HG03280 (cell line): ENCODE results near the gene CRELD1.
"Not testable (repeated sequence)": the region's sequence is repeated elsewhere in the genome, so short reads cannot be mapped to it uniquely, and the experiment has no call there.

Source experiments
- ATAC-seq: cut with Tn5 transposase; IDR thresholded peaks from one replicate; pipeline ENCODE4 v1.9.1; 2021; ENCODE audit warnings: mild to moderate bottlenecking, moderate library complexity; ENCODE audit not compliant: unreplicated experiment

CRELD1 gene

DNA sequence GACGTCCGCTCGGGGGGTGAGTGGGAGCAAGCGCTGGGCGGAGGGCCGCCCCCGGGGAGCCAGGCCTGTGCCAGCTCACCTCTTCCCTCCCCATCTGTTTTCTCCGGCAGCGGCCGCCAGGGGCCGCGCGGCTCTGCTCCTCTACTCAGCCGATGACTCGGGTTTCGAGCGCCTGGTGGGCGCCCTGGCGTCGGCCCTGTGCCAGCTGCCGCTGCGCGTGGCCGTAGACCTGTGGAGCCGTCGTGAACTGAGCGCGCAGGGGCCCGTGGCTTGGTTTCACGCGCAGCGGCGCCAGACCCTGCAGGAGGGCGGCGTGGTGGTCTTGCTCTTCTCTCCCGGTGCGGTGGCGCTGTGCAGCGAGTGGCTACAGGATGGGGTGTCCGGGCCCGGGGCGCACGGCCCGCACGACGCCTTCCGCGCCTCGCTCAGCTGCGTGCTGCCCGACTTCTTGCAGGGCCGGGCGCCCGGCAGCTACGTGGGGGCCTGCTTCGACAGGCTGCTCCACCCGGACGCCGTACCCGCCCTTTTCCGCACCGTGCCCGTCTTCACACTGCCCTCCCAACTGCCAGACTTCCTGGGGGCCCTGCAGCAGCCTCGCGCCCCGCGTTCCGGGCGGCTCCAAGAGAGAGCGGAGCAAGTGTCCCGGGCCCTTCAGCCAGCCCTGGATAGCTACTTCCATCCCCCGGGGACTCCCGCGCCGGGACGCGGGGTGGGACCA is 632 bp upstream of the CRELD1 start:
- peak; percentile 69 for ATAC-seq

DNA sequence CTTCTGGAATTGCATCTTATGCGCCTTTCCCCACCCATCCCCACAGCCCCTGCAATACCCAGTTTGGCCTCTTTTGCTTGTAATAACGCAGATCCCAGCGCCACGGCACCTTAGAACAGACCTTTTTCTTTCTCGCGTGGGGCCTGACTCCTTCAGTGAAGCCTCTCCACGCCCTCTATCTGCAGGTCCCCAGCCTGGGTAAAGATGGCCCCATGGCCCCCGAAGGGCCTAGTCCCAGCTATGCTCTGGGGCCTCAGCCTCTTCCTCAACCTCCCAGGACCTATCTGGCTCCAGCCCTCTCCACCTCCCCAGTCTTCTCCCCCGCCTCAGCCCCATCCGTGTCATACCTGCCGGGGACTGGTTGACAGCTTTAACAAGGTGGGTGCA is 594 bp downstream of the CRELD1 start:
- ATAC-seq: no peak

DNA sequence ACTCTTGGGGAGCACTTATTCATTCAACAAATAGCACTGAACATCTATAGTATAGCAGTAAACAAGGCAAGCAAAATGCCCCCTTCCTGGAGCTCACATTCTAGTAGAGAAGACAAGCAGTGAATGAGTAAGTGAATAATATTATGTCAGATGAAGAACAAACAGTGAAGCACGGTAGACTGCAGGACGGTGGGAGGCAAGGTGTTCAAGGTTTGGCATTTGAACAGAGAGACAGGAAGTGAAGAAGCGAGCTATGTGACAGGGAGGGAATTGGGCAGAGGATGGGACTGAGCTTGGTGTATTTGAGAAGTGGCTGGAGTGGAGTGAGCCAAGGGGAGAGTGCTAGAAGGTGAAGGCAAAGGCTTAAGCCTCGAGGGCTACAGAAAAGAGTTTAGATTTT is 1.4 kb downstream of the CRELD1 start:
- ATAC-seq: no peak

DNA sequence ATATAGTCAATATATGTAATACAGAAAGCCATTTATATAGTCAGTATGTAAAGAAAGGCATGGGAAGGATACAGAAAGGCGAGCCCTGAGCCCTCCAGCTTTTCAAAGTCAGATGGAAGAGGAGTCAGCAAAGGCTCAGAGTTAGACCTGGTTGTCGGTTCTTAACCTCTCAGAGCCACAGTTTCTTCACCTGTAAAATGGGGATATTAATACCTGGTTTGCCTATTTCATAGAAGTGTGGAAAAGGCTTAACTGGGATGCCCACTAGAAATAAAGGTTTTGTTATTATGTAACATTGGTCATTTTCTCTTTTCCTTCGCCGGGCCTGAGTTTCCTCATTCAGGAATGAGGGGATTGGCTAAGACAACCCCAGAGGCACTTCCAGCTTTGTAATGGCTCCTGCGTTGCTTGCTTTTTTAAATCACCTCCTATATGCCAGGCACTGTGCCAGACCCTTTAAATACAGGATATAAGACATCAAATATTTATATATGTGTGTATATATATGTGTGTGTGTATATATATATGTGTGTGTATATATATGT is 2.4 kb downstream of the CRELD1 start:
- no peak for ATAC-seq

DNA sequence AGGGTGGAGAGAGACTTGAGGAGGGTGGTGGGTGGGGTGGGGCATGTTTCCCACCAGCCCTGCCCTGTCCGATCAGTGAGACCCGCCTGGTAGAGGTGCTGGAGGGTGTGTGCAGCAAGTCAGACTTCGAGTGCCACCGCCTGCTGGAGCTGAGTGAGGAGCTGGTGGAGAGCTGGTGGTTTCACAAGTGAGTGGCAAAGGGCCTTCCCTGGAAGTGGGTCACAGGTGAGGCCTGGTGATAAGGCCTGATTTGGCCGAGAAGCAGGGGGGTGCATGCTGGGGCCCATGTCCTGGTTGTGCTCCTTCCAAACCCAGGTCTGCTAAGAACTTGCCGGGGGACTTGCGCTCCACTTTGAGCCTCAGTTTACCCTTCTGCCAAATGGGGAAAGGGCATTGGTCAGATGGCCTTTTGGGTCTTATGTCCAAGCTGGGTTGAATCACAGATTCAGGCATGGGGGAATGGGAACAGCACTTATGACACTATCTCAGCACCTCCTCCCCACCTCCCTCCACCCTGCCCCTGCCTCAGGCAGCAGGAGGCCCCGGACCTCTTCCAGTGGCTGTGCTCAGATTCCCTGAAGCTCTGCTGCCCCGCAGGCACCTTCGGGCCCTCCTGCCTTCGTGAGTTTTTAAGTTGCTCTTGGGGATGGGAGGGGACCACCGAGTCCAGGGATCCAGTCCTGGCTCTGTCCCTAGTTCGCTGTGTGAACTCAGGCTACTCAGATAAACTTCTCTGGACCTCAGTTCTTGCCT is 4.0 kb downstream of the CRELD1 start:
- ATAC-seq: no peak

DNA sequence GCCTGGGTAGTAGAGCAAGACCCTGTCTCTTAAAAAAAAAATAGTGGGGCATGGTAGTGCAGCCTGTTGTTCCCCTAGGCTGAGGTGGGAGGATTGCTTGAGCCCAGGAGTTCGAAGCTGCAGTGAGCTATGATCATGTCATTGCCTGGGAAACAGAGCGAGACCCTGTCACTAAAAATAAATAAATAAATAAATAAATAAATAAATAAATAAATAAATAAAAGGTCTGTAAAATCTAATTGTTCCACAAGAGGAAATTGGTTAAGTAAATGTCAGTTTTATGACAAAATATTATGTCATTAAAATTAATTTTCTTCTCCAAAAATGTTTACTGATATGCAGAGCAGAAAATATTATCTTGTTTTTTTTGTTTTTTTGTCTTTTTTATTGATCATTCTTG is 5.3 kb downstream of the CRELD1 start:
- no peak for ATAC-seq

DNA sequence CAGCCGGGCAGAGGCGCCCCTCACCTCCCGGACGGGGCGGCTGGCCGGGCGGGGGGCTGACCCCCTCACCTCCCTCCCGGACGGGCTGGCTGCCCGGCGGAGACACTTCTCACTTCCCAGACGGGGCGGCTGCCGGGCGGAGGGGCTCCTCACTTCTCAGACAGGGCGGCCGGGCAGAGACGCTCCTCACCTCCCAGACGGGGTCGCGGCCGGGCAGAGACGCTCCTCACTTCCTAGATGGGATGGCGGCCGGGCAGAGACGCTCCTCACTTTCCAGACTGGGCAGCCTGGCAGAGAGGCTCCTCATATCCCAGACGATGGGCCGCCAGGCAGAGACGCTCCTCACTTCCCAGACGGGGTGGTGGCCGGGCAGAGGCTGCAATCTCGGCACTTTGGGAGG is 6.3 kb downstream of the CRELD1 start:
- ATAC-seq: not testable (repeated sequence)

DNA sequence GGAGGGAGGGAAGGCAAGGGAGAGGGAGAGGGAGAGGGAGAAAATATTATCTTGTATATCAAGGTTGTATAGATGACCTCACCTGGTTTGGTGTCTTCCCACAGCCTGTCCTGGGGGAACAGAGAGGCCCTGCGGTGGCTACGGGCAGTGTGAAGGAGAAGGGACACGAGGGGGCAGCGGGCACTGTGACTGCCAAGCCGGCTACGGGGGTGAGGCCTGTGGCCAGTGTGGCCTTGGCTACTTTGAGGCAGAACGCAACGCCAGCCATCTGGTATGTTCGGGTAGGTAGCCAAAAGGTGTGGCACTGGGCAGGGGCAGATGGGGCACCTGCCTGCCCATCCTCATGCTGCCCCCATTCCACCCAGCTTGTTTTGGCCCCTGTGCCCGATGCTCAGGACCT is 7.1 kb downstream of the CRELD1 start:
- ATAC-seq: no peak

DNA sequence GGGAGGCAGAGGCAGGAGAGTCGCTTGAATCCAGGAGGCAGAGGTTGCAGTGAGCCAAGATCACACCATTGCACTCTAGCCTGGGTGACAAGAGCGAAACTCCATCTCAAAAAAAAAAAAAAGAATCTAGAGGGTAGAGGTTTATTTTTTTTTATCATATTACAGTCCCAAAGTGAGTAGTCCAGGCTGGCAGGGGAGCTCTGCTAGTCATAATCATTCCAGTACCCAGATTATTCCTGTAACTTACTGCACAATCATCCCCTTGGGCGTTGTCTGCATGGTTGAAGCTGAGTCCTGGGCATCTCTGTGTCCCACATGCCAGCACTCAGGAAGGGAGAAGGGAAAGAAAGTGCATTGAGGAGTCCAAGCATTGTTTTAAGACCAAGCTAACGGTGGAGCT is 8.5 kb downstream of the CRELD1 start:
- no peak for ATAC-seq

DNA sequence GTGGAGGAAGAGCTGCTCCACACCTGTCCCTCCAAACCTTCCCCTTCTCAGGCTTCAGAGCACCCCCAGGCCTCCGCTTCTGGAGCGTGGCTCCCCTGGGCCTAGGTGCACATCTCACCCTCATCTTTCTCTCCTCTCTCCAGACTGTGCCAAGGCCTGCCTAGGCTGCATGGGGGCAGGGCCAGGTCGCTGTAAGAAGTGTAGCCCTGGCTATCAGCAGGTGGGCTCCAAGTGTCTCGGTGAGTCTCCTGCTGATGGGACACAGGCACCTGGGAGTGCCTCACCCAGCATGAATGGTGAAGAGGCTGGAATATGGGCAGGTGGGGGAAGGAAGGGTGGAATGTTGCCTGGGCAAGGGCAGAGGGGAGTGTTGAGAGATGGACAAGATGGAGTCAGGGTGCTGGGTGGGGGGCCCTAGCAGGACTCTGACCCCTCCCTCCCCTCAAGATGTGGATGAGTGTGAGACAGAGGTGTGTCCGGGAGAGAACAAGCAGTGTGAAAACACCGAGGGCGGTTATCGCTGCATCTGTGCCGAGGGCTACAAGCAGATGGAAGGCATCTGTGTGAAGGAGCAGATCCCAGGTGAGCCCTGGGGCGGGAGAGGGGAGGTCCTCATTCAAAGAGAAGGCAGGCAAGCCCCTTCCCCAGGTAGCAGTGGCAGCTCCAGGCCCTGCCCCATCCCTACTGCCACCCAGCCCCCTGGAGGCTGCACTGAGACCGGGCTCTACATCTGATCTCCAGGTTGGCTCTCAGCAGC is 9.5 kb downstream of the CRELD1 start:
- no peak for ATAC-seq

DNA sequence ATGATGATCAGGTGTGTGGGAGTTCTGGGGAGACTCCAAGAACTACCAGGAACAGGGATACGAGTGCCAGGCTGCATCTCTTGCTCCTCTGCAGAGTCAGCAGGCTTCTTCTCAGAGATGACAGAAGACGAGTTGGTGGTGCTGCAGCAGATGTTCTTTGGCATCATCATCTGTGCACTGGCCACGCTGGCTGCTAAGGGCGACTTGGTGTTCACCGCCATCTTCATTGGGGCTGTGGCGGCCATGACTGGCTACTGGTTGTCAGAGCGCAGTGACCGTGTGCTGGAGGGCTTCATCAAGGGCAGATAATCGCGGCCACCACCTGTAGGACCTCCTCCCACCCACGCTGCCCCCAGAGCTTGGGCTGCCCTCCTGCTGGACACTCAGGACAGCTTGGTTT is 10.6 kb downstream of the CRELD1 start:
- no peak for ATAC-seq

DNA sequence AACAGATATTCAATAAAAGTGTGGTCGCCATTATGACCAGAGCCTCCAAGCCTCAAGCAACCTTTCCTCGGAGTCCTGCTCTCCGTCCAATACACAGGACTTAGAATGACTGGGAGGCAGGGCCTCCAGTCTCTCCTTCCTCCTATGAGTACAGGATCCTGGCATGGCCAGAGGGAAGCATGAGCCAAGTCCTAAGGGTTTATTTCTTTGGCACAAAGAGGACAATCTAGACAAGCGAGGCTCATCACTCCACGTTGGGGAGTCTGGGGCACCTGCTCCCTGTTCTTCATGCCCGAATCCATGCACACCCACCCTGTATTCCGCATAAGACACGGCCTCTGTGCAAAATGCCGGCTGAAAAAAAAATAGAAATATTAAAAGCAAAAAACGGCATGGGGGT is 11.7 kb downstream of the CRELD1 start:
- ATAC-seq: no peak

DNA sequence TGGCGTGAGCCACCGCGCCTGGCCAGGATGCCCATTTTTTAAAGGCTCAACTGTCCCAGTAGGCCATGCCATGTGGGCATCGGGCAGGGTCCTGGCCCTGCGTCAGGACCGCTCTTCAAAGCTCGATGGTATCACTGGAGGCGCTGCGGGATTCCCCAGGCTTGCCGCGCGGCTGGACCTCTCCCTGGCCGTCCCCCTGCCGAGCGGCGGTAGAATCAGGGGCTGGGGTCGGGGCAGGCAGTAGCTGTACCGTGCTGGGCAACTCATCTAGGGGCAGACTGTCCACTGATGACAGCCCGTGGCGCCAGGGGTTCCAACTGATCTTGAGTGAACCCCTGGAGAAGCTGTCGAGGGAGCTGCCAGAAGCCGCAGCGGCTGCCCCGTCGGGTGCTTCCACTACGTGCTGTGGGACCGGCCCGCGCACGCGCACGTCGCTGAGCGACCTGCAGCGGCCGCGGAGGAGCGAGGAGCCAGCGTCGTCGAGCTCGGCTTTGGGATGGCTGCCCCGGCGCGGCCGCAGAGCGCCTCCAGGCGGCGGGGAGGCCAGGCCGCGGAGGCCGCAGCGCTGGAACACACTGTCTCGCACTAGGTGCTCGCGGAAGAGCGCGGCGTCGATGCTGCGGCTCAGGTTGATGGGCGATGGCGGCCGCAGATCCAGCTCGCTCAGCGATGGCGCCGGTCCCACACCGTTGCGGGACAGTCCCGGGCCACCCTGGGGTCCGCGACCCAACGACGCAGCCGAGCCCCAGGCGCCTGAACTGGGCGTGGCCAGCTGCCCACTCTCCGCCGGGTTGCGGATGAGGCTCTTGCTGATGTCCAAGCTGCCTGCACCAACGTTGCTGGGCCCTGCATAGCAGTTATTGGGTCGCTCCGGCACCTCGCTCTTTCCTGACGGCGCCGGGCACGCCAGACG is 12.7 kb downstream of the CRELD1 start:
- peak; percentile 50 for ATAC-seq

DNA sequence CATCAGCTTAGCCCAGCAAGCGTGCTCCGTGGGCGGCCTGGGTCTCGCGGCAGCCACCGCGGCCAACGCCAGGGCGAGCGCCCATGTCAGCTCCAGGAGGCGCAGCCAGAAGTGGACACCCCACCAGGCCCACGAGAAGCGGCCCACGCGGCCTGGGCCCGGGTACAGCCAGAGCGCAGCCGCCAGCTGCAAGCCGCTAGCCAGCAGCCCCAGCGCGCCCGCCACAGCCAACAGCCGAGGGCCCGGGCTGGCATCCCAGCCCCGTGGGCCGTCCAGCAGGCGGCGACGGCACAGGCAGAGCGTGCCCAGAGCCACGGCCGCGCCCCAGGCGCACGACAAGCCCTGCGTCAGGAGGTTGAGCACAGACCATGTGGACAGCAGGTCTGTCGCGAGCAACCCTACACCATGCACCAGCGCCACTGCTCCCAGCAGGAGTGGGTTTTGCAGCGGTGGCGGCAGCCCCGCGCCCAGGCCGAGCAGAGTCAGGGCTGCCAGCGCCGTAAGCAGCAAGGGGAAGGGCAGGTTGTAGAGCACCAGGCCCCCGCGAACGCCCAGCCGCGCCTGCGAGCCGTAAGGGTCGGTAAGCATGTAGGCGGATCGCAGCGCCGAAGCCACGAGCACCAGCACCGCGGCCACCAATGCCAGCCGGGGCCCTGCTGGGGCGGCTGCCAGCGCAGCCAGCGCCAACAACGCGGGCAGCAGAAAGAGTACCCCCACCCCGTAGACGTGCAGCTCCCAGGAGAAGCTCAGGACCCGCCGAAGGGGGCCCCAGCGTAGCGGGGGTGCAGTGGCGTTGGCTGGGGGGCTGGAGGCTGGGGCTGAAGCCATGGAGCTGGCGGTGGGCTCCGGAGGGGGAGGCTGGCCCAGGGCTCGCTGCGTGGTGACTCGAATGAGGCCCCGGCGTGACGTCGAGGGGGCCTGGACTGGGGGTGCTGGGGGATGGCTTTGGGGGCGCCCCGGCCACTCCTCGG is 13.7 kb downstream of the CRELD1 start:
- ATAC-seq: no peak

DNA sequence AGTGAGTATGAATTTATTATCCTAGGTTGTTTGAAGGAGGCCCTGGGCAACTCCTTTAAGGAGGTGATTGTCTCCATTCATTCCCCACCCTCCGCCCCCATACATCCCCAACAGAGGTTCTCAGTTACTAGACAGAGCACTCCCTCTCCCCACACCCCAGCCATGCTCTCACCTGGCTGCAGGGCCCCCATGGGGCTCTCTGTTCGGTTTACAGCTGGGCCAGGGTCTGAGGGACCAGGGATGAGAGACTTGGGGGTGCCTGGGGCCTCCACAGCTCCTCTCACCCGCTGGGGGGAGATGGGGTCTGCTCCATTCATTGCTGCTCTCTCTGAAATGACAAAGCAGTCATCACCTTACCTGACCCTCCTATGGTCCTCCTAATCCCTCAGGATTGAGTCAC is 15.0 kb downstream of the CRELD1 start:
- ATAC-seq: no peak

DNA sequence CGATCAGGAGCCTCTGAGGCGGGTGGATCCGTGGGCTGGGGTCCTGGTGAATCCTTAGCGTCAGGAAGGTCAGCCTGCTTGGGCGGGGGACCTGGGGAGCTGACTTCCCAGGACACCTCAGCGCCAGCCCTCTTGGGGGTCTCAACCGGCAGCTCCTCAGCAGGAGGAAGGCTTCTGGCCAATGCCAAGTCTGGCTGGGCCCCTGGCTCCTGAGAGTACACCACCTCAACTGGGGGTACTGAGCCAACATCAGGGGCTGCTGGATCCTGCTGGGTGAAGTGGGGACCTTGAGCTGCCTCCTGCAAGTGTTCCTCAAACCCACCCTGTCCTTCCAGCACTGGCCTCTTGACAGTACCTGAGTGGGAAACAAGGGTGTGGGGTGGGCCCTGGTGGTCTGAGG is 15.5 kb downstream of the CRELD1 start:
- no peak for ATAC-seq

DNA sequence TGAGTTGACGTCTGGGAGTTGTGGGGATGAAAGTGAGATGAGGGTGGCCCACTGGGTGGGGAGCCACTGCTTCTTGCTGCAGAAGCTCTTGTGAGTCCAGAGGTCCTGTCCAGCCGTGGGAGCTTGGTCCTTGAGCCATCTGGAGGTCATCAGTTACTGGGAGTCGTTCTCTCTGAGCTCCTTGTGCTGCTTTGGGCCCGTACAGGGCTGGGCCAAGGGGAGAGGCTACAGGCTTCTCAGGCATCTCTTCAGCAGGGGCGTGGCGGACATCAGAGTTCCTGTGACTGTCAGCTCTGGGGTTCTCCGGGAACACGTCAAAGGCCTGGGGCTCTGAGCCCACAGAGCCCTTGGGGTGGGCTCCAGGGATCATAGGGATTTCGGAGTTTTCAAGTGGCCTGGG is 16.0 kb downstream of the CRELD1 start:
- no peak for ATAC-seq

DNA sequence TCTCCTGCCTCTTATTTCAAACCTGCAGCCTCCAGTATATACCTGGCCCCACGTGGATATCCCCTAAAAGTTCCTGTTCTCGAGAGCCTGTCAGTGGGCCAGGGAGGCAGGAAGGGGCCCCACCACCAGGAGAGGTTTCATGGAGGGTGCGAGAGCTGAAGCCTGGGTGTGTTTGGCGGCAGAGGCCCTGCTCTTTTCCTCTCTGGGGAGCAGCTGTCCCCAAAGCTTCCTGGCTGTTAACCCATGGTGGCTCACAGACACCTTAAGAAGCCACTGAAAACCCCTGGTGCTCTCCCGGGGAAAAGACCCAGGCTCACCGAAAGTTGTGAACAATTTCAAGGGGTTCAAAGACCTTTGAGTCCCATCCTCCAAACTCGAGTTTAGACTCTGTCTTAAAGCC is 17.5 kb downstream of the CRELD1 start:
- ATAC-seq: no peak

DNA sequence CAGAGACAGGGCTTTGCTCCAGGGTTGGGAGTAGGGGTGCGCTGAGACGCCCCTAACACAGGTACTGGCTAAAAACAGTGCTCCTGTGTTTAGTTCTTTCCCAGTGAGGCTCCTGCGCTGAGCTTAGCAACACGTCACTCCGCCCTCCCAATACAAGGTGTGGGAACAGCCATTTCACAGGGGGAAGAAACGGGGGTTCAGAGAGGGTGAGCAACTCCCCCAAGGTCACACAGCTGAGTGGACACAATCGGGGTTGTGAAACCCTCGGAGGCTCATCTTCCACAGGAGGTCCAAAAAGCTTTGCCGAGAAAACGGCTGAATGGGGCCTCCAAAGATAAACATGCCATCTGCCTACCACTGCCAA is 17.9 kb downstream of the CRELD1 start:
- ATAC-seq: no peak
